ENCODE measurements around the gene CDC23. TPM values are rescaled to one million over a fixed set of nuclear protein-coding genes. Genes with fewer than 3 reads are reported as not detected.

CDC23 gene
- total and polyA plus RNA-seq, 2 of the 8 experiments (the other 6 are each of a cell fraction or from before 2014, with no cell fraction given): 32.6 to 45.7 TPM

GRCh38 chr5:138177941-138178515 is 35.1 kb downstream of the CDC23 start:
- peak overlapping the region; percentile 59; the same call in 1 of the 2 replicates for H2AK5ac ChIP-seq (ENCODE audit: low read depth, low read length)
- no peak overlapping the region for H2BK15ac ChIP-seq (ENCODE audit: low read length)
- no peak for FAIRE-seq
- no peak overlapping the region for H3K4ac ChIP-seq (replicated peaks; ENCODE audit: insufficient read length, low read depth, low read length)
- peak overlapping the region; percentile 57 for H4K5ac ChIP-seq (ENCODE audit: insufficient read length, low read depth, low read length)
- no peak overlapping the region for H4K91ac ChIP-seq (replicated peaks; ENCODE audit: insufficient read length, low read length)
- no peaks in the 10 kb centered on the region for H3K9me3 ChIP-seq (ENCODE audit: insufficient read depth in 2 of 2, low read depth in 1 of 2, low read length in 1 of 2)
- H4K20me1 ChIP-seq (replicated peaks in 1 of 2; ENCODE audit: control insufficient read depth in 1 of 2, insufficient read depth in 2 of 2, low read length in 2 of 2): peaks cover 1 to 2% of the 10 kb centered on the region in 2 experiments
- no peak for DNase-seq (ENCODE audit: low read depth in 1 of 2, low spot score in 2 of 2)
- H3K56ac ChIP-seq (replicated peaks; ENCODE audit: insufficient read length, low read depth, low read length): peak overlapping the region; percentile 52
- H3K79me1 ChIP-seq (ENCODE audit: low read depth, low read length): peaks cover 4% of the 10 kb centered on the region; the same call in 1 of the 2 replicates
- no peak overlapping the region for H2BK120ac ChIP-seq (replicated peaks; ENCODE audit: low read depth, low read length)
- H4K8ac ChIP-seq (ENCODE audit: extremely low read depth, insufficient read depth, low read length): peak overlapping the region; percentile 90; the same call in 1 of the 2 replicates
- H3K36me3 ChIP-seq (ENCODE audit: control insufficient read depth in 2 of 4, insufficient read depth in 4 of 4, low read length in 3 of 4): peaks cover 19 to 53% (median 27%) of the 10 kb centered on the region in 4 experiments
- peak overlapping the region; percentile 80; the same call in 1 of the 2 replicates for H3K18ac ChIP-seq (ENCODE audit: extremely low read depth, low read length)
- no peak overlapping the region for H2BK20ac ChIP-seq (ENCODE audit: low read length)
- H2BK12ac ChIP-seq (ENCODE audit: low read depth, low read length): no peak overlapping the region; the same call in 1 of the 2 replicates
- H2BK5ac ChIP-seq (ENCODE audit: low read depth, low read length): peak overlapping the region; percentile 96
- POLR2A ChIA-PET (ENCODE audit: partially characterized antibody): interaction anchor here (0.6 to 4.6 kb wide), 12 partner anchors 10 to 261 kb away, joined by 3 to 37 read pairs (median 8); partner anchors contain the start of genes CDC23, CDC25C, FAM53C and KDM3B
- H3K4me2 ChIP-seq (ENCODE audit: insufficient read depth in 1 of 2, low read depth in 2 of 2, low read length in 2 of 2): peak overlapping the region; percentile 83 to 87
- no peaks in the 10 kb centered on the region; a peak in 2 of 7 replicates for H3K4me1 ChIP-seq (replicated peaks in 1 of 4; ENCODE audit: control insufficient read depth in 3 of 4, insufficient read depth in 4 of 4, low read length in 3 of 4)
- H3K9ac ChIP-seq (replicated peaks in 1 of 4; ENCODE audit: extremely low read depth in 1 of 4, low read depth in 3 of 4, low read length in 3 of 4): peak overlapping the region; percentile 59 to 99 (median 88)
- peaks cover 0 to 40% of the 10 kb centered on the region in 2 experiments; a peak in 2 of 4 replicates for H3K79me2 ChIP-seq (ENCODE audit: control insufficient read depth in 1 of 2, insufficient read depth in 2 of 2, low read length in 2 of 2)
- WGBS, 2 experiments (ENCODE audit: extremely low coverage in 1 of 2, insufficient coverage in 1 of 2, insufficient read length in 1 of 2, insufficient replicate concordance in 2 of 2, low coverage in 1 of 2, low lambda C conversion rate in 2 of 2, missing lambda C conversion rate in 1 of 2): 0% methylated on average over 16 of the region's 16 CpGs; no CpG with 5 or more reads in 1 of the 2 experiments
- peak; percentile 79 to 88; a peak in 2 of 4 replicates for TF ChIP-seq SIN3A (conservative IDR thresholded peaks at IDR 0.05 in 1 of 2, IDR thresholded peaks at IDR 0.05 in 1 of 2; ENCODE audit: low read depth in 1 of 2, low read length in 2 of 2)
- TF ChIP-seq GTF2F1 (IDR thresholded peaks at IDR 0.05; ENCODE audit: borderline replicate concordance, low read depth, low read length): no peak
- no peak for TF ChIP-seq YY1 (IDR thresholded peaks at IDR 0.05; ENCODE audit: low read depth, low read length)
- no peak for TF ChIP-seq RXRA (IDR thresholded peaks at IDR 0.05; ENCODE audit: insufficient read depth, low read depth, low read length)
- TF ChIP-seq ATF3 (IDR thresholded peaks at IDR 0.05; ENCODE audit: insufficient read depth, low read depth, low read length): no peak
- 0 out of 2 replicates have a peak, but pooled peaks have one; percentile 88 for TF ChIP-seq PHF8 (conservative IDR thresholded peaks at IDR 0.05; ENCODE audit: low read depth, low read length)
- peak in 1 of 2 experiments; percentile 71; a peak in 2 of 4 replicates for TF ChIP-seq HDAC2 (IDR thresholded peaks at IDR 0.05; ENCODE audit: borderline replicate concordance in 1 of 2, low read depth in 2 of 2, low read length in 2 of 2)
- TF ChIP-seq KDM4A (IDR thresholded peaks at IDR 0.05; ENCODE audit: low read depth, low read length, severe bottlenecking): peak; percentile 48
- no peak overlapping the region for H3K23ac ChIP-seq (ENCODE audit: insufficient read length)
- CTCF ChIA-PET (ENCODE audit: partially characterized antibody): interaction anchor here (0.8 to 1.7 kb wide), 8 partner anchors 10 to 174 kb away, joined by 3 to 6 read pairs (median 3); partner anchors contain the start of gene KDM3B
- H3K23me2 ChIP-seq (ENCODE audit: low read depth, low read length): peaks cover 8% of the 10 kb centered on the region
- peak overlapping the region; percentile 91 to 100 (median 96) for H3K4me3 ChIP-seq (ENCODE audit: extremely low read depth in 1 of 4, insufficient read depth in 2 of 4, low read depth in 3 of 4, low read length in 4 of 4)
- no peak overlapping the region for H3K14ac ChIP-seq (ENCODE audit: insufficient read length)
- no peaks in the 10 kb centered on the region for H3K27me3 ChIP-seq (replicated peaks in 1 of 4; ENCODE audit: control insufficient read depth in 3 of 4, extremely low read depth in 1 of 4, insufficient read depth in 3 of 4, low read length in 3 of 4)
- peak overlapping the region; percentile 91 for H3K27ac ChIP-seq (ENCODE audit: low read depth, low read length)
- peak overlapping the region; percentile 96 for H2AFZ ChIP-seq (ENCODE audit: low read length)
